ENCODE data around the gene TMEM131L. TPM values are rescaled to one million over a fixed set of nuclear protein-coding genes. Genes with fewer than 3 reads are reported as not detected.
A peak's percentile ranks its signal among the peaks of the same experiment; 100 is the strongest.

TMEM131L gene
- total and polyA plus RNA-seq, 3 donors from 2014 or later: 9.1 to 15.0 (median 12.6) TPM

DNA sequence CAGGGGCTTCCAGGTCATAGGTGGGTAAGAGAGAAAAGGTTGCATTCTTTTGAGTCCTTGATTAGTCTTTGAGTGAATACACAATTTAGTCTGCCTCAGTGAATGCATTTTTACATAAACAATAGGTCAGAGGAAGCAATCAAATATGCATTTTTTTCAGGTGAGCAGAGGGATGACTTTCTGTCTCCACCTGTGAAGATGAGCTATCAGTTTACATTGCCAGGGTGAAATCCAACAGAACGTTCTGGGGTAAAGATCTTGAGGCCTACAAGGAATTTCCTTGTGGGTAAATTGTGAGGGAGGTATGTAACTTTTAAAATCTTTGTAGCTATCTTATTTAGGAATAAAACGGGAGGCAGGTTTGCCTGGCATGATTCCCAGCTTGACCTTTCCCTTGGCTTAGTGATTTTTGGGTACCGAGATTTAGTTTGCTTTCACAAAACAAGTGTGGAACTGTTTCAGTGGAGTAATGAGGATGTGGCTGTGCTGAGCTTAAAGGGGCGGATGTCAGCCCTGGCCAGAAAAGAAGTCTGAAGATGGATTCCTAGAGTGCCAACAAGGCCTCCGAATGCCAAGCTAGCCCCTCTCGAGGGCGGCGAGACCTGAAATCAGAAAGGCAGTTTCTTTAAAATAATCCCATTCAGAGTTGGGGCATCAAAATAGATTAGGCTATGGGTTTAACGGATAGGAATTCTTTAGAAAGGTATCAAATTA, 29.5 kb downstream of the TMEM131L start:
- TF ChIP-seq POLR2A (IDR thresholded peaks at IDR 0.05): no peak
- TF ChIP-seq, protein P1, sequence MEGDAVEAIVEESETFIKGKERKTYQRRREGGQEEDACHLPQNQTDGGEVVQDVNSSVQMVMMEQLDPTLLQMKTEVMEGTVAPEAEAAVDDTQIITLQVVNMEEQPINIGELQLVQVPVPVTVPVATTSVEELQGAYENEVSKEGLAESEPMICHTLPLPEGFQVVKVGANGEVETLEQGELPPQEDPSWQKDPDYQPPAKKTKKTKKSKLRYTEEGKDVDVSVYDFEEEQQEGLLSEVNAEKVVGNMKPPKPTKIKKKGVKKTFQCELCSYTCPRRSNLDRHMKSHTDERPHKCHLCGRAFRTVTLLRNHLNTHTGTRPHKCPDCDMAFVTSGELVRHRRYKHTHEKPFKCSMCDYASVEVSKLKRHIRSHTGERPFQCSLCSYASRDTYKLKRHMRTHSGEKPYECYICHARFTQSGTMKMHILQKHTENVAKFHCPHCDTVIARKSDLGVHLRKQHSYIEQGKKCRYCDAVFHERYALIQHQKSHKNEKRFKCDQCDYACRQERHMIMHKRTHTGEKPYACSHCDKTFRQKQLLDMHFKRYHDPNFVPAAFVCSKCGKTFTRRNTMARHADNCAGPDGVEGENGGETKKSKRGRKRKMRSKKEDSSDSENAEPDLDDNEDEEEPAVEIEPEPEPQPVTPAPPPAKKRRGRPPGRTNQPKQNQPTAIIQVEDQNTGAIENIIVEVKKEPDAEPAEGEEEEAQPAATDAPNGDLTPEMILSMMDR (IDR thresholded peaks at IDR 0.05): no peak
- WGBS, 2 donors: 78 to 80% methylated on average over 9 of the region's 9 CpGs
- Histone ChIP-seq H3K4me3 (no peak overlapping the region), H3K9me3 (no peaks in the 10 kb centered on the region), H3K27me3 (no peaks in the 10 kb centered on the region), H3K4me1 (peaks cover 7% of the 10 kb centered on the region), H3K27ac (no peak overlapping the region), H3K36me3 (ENCODE audit: low read depth, missing control alignments) (no peaks in the 10 kb centered on the region)
- DNase-seq: no peak
- intact Hi-C loops (cut with DNase I; ENCODE audit: low total_unique reads): no loop called here

DNA sequence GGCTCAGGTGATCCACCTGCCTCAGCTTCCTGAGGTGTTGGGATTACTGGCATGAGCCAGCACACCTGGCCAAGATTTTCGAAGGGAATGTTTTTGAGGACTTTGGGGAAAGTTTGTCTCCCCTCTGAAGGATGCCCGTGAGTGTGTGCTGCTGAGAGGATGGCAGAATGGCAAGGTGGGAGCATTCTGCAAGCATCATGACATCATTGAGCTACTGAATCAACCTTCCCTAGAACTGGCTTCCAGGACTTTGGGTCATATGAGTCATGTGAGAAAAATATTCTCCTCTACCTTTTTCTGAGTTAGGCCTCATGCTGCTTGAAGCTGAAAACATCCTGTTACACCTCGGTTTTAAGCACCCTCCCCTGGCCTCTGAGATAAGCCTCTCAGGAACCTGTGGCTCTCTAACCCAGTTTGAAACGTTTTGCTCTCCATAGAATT, 31.0 kb downstream of the TMEM131L start:
- 62 to 73% methylated on average over 4 of the region's 4 CpGs for WGBS, 2 donors

DNA sequence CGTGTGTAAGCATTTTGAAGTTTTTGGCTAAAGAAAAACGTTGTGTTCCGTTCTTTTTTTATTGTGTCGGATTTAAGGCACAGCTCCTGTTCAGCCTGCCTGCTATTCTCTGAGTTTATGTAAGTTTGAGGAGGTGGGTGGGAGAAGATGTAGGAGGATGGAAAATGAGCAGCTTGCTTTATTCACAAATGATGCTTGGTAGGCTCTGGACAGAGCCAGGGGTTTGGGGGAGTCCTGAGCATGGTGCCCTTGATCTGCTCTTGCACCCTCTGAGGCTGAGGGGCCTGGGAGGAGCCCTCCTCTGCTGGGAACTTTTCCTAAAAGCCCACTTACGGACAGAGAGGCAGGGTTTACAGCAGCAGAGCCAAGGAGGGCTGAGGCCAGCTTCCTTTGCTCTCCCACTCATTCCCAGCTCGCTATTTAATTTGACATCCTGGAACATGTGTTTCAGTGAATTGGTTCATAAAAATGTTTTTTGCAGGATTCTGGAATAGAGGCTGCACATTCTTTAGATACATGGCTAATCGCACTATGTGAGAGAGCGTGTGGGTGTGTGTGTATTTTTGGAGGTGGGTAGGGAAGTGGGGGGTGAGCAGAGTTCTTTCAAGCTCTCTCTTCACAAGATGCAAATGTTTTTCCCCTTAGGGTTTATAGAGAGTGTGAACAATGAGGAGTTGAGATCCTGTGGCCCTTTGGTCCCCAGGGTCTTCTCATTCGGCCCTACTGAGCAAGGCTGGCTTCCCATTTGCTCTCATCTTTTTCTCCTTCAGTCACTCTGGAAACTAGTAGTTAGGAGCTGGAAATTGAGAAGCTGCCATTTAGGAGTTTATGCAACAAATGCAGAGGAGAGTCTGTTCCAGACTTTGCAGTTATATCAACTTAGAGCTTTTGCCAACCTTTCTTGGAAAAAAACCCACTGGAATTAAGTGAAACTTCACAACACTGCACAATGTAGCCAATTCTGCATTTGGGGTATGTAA, 32.1 kb downstream of the TMEM131L start:
- TF ChIP-seq, protein P1 (IDR thresholded peaks at IDR 0.05): no peak
- no peak for TF ChIP-seq POLR2A (IDR thresholded peaks at IDR 0.05)
- Histone ChIP-seq H3K27ac (peak overlapping the region; percentile 3 to 69), H3K4me3 (no peak overlapping the region), H3K4me1 (peaks cover 7% of the 10 kb centered on the region), H3K36me3 (ENCODE audit: low read depth, missing control alignments) (no peaks in the 10 kb centered on the region), H3K27me3 (no peaks in the 10 kb centered on the region), H3K9me3 (no peaks in the 10 kb centered on the region)
- WGBS, 2 donors: 25 to 34% methylated on average over 9 of the region's 9 CpGs
- intact Hi-C loops (cut with DNase I; ENCODE audit: low total_unique reads): no loop called here
- DNase-seq: no peak

More for the DNA sequence above, 31.0 kb downstream of the TMEM131L start:
- H3K36me3 ChIP-seq (ENCODE audit: low read depth, missing control alignments): no peaks in the 10 kb centered on the region
- no peak overlapping the region for H3K4me3 ChIP-seq
- peaks cover 7% of the 10 kb centered on the region for H3K4me1 ChIP-seq
- peak overlapping the region in 1 of 2 donors; percentile 69 for H3K27ac ChIP-seq
- no peaks in the 10 kb centered on the region for H3K9me3 ChIP-seq
- DNase-seq: no peak
- intact Hi-C loops (cut with DNase I; ENCODE audit: low total_unique reads): no loop called here
- no peak for TF ChIP-seq POLR2A (IDR thresholded peaks at IDR 0.05)
- TF ChIP-seq, protein P1 (IDR thresholded peaks at IDR 0.05): no peak
- H3K27me3 ChIP-seq: no peaks in the 10 kb centered on the region

DNA sequence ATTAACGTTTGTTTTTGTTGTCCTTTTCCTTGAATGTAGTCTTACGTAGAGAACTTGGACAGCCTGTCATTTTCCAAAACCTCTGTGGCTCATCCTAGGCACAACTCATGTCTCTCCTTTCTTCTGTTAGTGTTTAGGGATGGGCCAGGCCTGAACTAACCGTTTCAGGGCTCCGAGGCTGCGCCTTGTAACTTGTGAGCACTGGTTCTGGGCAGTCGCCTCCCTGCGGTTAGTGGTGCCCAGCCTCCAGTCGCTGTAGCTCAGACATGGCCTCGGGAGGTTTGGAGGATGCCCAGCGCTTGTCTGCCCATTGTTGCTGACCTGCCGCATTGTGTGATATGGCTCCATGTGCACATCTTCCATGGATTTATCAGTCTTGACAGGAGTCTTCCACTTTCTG, 32.8 kb downstream of the TMEM131L start:
- Histone ChIP-seq H3K4me1 (peaks cover 7% of the 10 kb centered on the region), H3K27me3 (no peaks in the 10 kb centered on the region), H3K4me3 (no peak overlapping the region), H3K36me3 (ENCODE audit: low read depth, missing control alignments) (no peaks in the 10 kb centered on the region), H3K9me3 (no peaks in the 10 kb centered on the region), H3K27ac (peak overlapping the region in 1 of 2 donors; percentile 37)
- no peak for DNase-seq
- WGBS, 2 donors: 72 to 80% methylated on average over 11 of the region's 11 CpGs
- intact Hi-C loops (cut with DNase I; ENCODE audit: low total_unique reads): no loop called here
- TF ChIP-seq POLR2A (IDR thresholded peaks at IDR 0.05): no peak
- TF ChIP-seq, protein P1 (IDR thresholded peaks at IDR 0.05): no peak

All from testis (tissue), 3 donors.